ENCODE measurements around the gene MEIKIN.
A peak's percentile ranks its signal among the peaks of the same experiment; 100 is the strongest.

The MEIKIN gene

GRCh38 chr5:131766689-131767088 lies 178.8 kb downstream of the MEIKIN start:
- no peak for DNase-seq

- DNase-seq: no peak
Observed at GRCh38 chr5:131765261-131765660, 180.2 kb downstream of the MEIKIN start.

DNA sequence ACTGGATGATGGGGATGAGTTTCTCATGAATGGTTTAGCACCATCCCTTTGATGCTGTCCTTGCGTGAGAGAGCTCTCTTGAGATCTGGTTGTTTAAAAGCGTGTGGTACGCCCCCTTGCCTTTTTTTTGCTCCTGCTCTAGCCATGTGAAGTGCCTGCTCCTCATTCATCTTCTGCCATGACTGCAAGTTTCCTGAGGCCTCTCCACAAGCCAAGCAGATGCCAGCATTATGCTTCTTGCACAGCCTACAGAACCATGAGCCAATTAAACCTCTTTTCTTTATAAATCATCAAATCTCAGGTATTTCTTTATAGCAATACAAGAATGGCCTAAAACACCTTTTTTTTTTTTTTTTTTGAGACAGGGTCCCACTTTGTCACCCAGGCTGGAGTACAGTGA lies 181.5 kb downstream of the MEIKIN start:
- no peak for DNase-seq

DNA sequence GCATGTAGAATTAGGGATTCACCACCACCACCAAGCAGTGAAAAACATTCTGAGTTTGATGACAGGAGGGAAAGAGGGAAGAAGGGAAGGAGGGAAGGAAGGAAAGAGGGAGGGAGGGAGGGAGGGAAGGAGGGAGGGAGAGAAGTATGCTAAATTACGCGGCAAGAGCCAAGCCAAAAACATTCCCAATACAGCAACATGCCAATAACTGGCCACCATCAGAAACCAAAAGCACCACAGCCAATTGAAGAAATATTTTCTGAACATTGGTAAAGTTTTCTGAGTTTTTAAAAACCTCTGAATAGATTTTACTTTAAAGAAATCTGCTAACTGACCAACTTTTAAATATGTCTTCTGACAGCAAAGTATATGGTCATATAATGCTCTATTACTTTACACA lies 184.7 kb downstream of the MEIKIN start:
- no peak for DNase-seq

GRCh38 chr5:131759704-131760103 lies 185.8 kb downstream of the MEIKIN start:
- DNase-seq: no peak

DNA sequence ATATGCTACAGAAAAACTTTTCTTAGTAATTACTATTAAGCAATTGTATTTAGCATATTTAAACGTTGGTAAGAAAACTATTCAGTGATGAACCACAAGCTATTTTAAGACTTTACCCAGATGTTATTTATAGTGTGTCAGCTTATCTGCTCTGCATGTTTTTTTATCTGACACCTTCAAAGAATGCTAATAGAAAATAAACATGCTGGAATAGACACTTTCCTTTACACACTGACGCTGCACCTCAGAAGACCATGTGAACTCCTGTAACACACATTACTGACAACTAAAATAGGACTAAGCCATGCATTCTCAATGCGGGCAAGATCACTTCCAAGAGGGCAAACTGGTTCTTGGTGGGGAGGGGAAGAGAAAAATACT lies 187.0 kb downstream of the MEIKIN start:
- DNase-seq: peak; percentile 27

- no peak for DNase-seq
Observed at GRCh38 chr5:131757830-131758519, 187.5 kb downstream of the MEIKIN start.

Measured in fibroblast of skin of abdomen (primary cell).